NOMO-1 treated with dmso at 0.1 percent for 144 hours (cell line): ENCODE data around the gene SEPTIN10.
A peak's percentile ranks its signal among the peaks of the same experiment; 100 is the strongest.

Experiments used
- DNase-seq: peaks from one replicate; lab custom pipeline; 2025; ENCODE audit not compliant: unreplicated experiment; lab: John Stamatoyannopoulos, UW

SEPTIN10 gene

DNA sequence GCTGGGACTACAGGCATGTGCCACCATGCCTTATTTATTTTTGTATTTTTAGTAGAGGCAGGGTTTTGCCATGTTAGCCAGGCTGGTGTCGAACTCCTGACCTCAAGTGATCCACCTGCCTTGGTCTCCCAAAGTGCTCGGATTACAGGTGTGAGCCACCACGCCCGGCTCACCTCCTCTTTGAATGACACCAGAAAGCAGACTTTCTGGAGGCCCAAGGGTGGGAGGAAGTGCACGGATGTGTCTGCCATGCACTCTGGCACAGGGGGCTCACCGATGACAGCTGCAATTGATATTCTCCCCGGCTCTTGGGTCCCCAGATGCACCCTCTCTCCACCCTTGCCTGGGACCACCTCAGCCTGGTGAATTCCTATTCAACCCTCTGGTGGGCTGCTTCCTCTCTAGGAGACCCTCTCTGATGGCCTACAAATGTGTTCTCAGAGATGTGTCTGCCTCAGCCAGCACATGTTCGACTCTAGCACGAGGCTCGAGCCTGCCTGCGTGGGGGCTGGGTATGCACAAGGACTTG is 87.3 kb downstream of the SEPTIN10 start:
- no peak for DNase-seq

DNA sequence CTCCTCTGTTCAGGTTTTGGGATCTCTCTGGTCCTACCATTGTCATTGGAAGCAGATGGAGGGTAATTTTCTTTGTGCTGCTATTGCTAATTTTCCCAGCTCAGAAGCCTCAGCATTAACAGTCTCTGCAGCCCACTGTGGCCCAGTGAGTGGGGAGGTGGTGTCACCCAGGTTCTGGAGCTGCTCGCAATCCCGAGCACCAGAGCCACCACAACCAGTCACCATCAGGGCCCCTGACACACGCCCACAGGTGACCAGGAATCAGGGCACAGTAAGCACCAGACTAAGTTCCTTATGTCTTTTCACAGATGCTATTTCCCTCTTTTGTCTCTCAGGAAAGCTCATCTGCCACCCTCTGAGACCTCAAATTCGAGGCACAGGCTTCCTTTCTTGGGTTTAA is 87.9 kb downstream of the SEPTIN10 start:
- no peak for DNase-seq

DNA sequence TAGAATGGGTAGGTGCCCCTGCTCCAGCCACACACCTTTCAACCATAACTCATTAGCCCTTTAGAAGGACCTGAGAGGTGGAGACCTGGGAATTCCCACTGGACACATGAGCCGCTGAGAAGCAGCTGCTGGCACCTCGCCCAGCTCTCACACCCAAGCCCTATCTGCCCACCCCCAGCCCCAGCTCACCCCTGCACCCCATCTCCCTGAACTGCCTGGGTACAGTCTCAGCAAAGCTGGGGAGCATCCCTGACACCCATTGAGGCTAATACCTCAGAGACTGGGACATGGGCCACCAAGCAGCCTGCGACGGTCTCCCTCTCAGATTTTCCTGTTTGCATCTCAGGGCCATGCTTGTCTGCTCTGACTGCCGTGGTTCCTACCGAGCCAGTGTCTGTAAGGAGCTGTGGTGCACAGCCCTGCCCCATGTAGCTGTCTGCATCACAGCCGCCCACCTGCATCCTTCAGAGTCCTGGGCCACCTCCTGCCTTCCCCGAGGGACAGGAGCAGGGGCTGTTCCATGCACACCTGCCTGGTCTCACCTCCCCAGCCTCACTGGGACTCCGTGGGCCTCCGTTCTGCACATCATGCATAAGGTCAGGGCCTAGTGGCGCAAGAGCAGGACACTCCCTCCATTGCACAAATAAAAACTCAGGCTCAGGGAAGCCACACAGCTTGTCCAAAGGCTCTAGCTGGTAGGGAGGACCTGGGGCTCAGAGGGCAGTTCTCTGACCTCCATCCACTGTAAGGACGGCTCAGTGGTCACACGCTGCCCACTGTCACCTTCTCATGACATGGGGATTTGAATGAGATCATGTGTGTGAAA is 90.0 kb downstream of the SEPTIN10 start:
- no peak for DNase-seq

DNA sequence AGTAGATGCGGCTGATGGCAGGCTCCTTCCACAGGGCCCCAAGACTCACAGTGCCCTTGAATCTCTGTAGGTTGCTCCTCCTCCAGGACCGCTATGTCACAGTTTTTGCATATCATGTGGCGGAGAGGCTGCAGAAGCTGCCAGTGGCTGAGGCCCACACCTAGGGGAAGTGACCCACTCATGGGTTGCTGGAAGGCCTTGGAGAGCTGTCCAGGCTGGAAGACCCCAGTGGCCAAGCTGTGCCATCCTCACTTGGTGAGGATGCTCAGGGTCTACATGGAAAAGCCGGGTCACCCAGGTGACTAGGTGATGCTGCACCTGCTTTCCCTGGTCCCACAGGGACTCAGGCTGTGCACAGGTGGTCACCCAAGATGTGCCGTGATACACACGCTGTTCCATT is 90.6 kb downstream of the SEPTIN10 start:
- DNase-seq = no peak

DNA sequence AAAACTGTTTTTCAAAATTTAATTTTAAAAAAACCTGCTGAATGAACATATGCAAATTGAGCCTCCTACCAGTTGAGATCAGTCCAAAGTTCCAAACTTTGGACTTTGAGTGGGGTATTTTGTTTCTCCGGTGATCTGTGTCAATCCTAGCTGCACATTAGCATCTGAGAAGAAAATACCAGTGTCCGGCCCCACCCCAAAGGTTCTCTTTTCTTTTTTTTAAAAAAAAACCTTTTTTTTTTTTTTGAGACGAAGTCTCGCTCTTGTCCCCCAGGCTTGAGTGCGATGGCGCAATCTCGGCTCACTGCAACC is 91.7 kb downstream of the SEPTIN10 start:
- no peak for DNase-seq

DNA sequence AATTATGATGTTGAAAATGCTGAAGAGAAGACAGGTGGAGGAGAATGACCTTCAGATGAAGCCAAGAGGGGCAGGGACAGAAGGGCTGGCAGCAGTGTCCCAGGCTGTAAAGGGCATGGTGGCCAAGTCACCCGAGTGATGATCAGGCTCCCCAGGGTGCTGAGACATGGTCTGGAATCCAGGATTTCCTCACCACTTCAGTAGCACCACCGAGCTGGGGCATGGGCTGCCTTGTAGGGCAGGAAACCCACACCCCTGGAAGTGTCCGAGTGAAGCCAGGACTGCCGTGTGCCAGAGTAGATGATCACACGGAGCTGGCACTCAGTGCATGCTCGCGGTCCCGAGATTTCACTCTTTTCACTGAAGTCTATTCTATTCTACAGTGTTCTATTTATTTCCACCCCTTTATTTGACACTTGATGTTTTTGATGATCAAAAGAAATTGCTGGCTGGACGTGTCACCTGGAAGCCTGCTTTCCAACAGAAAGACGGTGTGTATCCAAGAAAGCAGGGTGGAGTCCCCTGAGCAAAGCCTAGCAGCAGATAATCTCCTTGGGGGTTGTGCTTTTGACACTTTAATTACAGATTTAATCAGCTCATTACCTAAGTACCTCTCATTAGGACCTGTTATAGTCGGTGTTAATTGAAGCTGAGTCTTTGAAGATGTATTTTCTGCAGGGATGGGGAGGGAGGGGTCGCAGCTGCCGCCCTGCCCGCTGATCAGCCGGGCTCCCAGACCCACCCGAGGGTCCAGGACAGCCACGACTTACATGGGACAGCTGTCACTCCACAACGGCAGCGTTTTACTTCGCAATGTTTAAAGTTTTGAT is 92.3 kb downstream of the SEPTIN10 start:
- no peak for DNase-seq

DNA sequence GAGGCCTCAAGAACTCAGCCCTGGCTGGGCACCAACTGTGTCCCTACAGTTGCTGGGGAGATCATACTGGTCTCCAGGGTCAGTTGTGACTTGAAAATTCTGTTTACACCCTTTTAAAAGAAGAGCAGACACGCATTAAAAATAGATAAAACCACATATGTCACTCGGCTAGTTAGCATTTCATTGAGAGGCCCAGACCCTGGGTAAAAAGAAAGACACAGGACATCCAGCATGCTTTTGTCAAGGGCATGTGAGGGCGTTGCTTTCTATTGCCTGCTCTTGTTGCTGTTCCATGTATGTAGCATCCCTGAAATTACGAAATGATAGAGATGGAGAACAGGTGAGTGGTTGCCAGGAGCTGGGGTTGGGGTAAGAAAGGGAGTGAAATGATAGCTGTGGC is 94.3 kb downstream of the SEPTIN10 start:
- DNase-seq = no peak

DNA sequence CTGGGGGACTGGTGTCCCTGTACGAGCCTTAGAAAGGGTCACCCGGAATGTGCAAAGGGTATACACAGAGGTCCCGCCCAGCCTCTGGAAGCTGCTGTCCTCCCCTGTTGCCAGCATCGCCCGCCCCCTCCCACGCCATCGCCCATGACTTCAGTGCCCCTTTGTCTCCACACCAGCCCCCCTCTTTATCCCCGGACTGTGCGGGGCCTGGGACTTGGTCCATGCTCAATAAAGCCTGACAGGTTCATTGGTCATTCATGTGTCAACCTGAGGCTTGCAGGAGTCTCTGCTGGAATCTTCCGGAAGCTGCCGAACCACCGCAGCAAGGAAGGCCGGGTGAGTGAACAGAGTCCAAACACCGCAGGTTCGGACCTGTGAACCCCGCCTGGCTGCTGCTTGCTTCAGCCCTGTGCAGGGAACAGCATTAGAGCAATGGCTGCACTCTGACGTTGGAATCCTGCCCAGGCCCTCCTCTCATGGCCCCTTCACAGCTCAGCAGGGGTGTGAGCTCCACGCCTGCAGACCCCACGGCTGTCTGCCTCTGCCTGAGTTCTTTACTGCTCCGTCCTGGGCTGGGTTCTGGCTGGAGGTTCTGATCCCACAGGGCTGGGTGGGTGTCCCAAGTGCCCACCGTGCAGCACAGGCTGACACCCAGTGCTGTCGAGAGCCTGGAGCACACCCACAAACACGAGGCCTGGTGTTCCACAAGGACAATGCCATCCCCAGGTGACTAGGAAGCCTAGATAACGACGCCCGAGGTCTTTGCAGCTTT is 96.5 kb downstream of the SEPTIN10 start:
- no peak for DNase-seq

DNA sequence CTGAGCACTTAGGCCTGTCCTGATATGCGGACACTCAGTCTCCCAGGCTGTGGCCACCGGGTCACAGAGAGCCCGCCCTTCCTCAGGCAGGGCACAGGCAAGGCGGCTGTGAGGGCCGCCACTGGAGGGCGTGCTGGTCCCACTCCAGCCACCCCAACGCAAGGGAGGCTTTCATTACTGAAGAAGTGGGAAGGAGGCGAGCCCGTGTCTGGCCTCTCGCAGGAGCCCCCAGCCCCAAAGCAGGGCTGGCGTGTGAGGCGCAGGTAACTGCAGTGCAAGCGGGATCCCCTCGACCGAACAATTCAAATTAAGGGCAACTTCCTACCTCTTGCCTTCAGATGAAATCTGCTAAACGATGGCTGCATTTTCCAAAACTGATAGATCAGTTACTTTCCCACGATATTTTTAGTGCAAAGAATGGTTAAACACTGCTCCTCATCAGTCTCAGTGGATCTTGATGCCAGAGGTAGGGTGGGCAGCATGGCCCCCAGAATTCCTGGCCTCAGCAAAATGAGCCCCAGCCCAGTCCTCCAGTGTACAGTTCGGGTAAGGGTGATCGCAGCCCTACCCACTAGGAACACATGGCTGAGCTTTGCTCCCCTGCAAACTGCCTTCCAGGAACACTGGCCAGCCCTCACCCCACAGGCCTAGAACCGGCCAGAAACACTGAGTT is 97.2 kb downstream of the SEPTIN10 start:
- DNase-seq = no peak

DNA sequence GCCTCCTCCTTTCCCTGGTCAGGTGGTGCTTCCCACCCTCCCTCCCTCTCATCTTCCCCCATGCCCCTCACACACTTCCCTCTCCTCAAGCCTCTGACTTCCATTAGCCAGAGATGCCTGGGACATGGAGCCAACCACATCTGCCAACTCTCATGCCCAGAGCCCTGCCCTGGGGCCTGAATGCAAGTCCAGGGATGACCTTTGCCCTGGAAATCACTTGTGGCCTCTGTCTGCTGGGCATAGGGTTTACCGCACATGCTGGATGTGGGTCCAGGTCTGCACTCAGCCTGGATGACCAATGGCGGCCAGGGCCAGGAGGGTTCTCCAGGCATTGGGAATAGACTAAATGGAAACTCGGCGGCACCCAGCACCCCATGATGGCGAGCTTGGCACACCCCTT is 98.9 kb downstream of the SEPTIN10 start:
- no peak for DNase-seq

DNA sequence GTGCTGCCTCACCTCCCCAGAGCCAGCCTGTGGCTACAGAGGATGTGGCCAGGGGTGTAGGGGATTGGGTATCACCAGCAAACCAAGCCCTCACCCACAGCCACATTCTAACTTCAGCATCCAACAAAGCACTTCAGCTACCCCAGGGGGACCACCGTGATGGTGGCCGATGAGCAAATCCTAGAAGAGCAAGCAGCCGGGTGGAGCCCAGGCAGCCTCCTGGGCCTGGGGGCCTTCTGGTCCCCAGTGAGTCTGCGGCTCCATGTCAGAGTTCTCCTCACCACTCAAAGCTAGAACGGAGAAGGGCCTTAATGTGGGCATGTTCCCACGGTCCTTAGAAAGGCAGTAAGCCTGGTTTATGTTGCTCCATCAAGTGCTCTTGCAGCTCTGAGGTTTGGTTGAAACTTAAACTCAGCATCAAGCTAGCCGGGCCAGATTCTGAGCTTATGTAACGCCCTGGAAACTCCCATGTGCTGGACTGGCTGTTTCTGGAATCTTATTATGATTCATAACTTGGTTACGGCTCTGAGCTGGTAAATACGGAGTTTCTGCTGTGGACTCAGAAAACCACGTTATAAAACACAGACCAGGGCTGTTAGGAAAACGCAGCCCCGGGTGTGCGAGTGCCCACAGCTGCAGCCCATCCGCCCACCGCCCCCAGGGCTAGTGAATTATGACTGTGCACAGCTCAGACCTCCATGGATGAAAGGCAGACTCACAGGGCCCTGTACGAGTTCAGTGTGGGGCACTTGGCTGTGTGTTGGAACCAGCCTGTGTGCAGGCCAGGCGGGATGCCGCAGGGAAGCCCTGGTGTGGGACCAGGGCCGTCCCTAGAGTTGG is 99.8 kb downstream of the SEPTIN10 start:
- no peak for DNase-seq

DNA sequence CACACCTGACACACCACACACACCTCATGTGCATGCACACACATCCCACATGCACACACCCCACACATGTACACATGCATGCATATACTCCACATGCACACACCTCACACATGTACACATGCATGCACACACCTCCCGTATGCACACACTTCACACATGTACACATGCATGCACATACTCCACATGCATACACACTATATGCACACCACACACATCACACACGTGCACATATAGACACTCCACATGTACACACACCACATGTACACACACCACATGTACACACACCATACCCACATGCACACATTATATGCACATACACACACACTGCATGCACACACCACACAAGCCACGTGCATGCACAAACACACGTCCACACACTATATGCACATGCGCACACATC is 100.5 kb downstream of the SEPTIN10 start:
- no peak for DNase-seq

DNA sequence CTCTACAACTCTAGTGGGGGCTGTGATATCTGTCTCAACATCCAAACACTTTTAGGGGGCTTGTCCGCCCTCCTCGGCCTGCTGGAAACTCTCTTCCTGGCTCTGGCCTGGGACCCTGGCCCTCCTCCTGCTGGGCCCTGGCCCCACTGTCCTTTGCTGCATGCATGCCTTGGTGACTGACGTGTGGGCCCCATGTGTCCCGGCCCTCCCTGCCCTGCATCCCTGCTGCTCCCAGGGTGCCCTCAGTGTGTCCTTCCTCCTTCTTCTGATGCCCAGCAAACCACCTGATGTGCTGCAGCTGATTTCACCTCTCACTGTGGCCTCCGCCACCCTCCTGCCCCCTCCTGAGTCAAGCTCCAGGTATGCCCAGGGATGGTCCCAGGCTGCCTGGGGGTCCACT is 101.7 kb downstream of the SEPTIN10 start:
- DNase-seq = no peak

DNA sequence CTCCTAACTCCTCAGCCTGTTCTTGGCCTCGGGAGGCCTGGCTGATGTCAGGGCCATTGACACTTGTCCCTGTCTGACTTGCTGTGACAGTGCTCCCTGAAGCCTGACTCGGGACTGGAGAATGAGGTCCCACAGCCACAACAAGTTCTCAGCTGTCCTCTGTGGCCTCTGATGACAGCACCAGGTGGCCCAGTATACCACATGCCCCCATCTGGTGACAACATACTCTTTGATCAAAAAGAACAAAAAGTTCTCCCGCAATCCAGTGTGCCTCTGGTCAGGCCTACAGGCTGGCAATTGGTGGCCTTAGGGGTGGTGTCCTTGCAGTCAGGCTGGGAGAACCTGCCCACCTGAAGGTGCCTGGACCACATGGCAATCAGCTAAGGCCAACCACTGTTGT is 102.6 kb downstream of the SEPTIN10 start:
- DNase-seq = no peak

DNA sequence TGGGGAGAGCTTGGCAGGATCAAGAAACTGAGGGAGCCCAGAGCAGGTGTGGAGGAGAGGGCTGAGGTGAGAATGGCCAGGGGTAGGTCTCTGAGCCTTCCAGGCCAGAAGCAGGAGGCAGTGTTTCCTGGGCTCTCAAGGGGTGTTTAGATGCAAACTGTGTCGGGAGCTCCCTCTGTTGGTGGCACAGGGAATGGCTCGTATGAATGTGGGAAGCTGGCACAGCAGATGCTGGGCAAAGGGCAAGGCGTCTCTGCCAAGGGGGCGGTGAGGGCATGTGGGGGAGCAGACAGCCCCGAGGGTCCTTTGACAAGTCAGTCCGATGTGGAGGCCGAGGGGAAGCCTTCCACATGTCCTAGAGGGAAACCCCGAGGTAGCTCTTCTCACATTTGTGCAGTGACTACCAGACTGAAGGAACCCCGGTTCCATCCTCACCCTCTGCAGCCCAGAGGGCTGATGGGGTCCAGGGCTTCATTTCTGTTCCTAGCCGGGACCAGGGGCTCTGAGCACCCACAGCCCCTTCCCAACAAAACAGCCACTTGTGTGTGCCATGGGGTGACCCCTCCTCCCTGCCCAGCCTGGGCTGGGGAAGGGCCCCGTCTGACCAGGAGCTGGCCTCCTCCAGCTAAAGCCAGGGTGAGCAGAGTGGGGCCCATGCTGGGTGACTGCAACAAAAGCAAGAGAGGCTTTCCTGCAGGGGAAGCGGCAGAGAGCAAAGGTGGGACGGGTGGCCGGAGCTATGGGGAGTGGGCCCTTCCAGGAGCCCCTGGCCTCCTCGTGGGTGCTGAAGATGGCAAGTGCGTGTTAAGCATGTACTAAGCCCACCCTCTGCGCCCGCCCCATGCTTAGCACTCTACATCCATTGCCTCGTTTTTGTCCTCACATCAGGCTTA is 103.4 kb downstream of the SEPTIN10 start:
- DNase-seq = peak; percentile 3

DNA sequence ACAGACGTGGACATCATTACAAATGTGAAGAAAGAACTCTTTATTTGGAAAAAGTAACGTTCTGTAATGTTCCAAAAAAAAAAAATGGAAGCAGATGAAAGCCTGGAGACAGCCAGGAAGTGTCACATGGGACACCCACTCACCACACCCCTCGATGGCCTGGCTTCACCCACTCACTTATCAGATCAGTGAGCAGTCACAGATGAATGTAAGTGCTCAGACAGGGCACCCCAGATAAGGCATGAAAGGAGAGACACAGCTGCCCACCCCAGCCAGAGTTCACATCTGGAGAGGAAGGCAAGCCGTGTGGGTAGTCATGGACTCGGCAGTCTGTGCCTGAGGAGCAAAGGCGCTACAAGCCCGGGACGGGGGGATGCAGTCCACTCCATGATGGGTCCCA is 105.2 kb downstream of the SEPTIN10 start:
- DNase-seq = no peak

DNA sequence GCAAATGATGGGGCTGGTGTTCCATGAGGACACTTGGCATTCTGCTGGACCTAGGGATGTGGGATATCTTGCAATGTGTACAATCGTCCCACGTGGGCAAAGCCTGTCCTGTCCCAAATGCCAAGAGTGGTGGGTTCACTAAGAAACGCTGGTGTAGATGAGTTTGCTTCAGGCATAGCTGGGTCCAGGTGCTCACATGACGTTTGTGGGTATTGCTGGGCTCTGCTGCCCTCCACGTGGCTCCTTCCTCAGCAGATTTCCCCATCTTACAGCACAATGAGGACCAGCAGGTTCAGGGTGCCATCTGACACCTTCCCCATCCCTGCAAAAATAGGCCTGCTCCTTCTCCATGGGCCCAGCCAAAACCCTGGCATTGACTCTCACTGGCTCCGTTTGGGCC is 105.9 kb downstream of the SEPTIN10 start:
- DNase-seq = no peak

DNA sequence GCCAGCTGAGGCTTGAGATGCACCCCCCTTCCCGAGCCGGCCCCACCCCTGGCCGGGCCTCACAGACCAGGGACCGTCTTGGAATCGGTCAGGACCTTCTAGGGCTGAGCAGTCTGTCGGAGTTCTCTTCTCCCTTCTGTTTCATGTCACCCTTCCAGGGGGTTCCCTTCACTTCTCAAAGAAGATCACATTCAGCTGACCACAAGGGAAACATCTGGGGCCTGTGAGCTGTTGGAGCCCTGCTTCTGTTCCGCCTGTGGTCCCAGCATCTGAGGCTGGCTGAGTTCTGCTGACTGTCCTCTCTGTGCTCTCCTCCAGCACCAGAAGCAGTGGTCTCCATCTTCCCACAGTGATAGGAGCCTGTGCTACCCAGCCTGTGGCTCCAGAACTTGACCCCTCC is 106.5 kb downstream of the SEPTIN10 start:
- DNase-seq = no peak

DNA sequence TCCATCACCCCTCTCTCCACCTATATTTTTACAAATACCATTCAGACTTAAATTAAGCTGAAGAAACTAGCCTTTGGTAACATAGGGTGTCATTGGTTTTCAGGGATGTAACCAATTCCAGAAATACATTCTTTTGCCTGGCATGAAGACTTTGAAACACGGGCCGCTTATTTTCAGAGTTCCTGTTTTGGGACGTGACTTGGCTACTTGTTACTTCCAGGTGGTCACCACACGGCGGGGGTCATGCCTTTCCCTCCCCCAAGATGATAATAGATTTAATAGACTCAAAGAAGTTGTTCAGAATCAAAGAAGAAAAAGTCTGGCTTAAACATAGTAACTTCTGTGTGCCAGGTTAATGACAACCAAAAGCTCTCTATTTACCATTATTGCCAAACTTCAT is 110.6 kb downstream of the SEPTIN10 start:
- no peak for DNase-seq
